CD4-positive, alpha-beta T cell treated with Interleukin-6 at 100 ng/mL for 8 hours (primary cell): ENCODE data around the gene STK17A.

ENCODE experiments used
- DNase-seq: peaks from one replicate; pipeline ENCODE4 v3.0.0-alpha.2; 2020; ENCODE audit warnings: mixed read lengths, low spot score

Gene STK17A

DNA sequence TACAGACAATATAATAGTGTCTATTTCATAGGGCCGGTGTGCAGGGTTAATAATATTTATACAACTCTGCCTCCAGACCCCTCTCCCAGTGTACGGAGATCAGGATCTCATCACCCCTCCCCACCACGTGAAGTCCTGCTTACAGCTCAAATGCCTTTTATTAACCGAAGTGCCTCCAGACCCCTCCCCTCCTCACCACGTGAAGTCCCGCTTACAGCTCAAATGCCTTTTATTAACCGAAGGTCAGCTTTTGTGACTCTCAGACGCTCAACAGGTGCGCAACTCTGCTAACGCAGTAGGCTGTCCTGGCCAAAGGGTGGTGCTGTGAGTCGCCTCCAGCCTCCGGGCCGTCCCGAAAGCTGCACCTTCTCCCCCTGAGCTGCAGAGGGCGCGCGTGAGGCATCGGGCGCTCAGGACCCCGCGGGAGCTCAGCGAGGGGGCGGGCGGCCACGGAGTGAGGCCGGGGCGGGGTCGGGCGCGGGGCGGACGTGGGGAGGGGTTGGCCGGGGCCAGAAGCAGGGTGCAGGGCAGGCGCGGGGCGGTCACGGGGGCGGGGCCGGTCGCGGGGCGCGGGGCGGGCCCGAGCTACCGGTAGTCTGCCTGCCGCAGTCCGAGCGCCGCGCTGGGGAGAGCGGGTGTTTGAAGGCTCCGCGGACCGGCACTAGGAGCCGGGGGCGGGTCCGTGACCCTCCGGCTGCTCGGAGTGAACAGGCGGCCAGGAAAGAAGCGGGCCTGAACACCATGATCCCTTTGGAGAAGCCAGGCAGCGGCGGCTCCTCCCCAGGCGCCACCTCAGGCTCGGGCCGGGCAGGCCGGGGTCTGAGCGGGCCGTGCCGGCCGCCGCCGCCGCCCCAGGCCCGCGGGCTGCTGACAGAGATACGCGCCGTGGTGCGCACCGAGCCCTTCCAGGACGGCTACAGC, at the start of gene STK17A:
TSS of gene STK17A (plus strand) at position 606 of the 921 bp plus-strand sequence. CDS start at position 742, 136 bp downstream.
- peak; percentile 95 for DNase-seq

DNA sequence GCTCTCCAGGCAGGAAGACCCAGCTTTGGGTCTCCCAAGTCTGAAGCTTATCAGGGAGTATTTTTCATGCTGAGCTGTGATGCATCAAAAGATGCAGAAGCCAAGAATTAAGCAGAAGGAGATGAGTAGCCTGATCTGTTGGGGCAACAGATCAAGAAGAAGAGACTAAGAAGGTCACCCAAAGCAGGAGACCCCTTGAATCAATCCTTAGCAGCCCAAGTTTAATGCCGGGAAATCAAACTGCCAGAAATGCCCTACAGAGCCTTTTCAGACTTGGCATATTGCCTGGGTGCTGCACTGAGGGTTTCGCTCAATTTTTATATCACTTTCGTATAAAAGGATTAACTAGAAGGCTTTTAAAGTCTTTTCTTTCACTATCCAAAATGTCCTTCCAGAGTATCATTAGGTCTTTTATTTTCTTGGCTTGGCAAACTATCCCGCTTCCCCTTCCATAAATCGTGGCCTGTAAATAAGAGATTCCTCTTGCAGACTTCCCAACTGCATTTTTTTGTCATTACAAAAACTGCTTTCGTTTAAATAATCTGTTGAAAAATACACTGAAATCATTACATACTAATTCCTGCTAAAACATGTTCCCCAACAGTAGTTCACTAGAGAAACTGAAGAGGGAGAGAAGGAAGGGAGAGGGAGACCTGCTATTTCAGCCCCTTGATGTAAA, 49.0 kb upstream of the STK17A start:
- DNase-seq: no peak

DNA sequence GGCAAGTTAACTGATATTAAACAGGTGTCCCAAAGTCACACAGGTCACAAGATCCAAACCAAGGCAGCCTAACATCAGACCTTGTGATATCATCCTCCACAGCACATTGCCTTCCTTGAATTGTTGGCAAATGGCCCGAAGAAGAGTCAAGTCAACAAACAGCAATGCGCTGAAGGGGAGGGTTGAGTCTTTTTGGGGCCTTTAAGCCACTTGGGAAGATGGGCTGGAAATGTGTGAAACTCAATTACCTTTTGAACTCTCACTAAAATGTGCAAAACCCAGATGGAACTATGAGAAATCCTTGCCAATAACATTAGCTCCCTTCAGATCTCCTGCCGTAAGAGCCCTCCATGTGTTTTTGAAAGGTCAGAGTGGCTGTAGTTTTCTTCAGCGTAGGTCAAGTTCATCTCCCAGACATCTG, 47.9 kb upstream of the STK17A start:
- DNase-seq: no peak

DNA sequence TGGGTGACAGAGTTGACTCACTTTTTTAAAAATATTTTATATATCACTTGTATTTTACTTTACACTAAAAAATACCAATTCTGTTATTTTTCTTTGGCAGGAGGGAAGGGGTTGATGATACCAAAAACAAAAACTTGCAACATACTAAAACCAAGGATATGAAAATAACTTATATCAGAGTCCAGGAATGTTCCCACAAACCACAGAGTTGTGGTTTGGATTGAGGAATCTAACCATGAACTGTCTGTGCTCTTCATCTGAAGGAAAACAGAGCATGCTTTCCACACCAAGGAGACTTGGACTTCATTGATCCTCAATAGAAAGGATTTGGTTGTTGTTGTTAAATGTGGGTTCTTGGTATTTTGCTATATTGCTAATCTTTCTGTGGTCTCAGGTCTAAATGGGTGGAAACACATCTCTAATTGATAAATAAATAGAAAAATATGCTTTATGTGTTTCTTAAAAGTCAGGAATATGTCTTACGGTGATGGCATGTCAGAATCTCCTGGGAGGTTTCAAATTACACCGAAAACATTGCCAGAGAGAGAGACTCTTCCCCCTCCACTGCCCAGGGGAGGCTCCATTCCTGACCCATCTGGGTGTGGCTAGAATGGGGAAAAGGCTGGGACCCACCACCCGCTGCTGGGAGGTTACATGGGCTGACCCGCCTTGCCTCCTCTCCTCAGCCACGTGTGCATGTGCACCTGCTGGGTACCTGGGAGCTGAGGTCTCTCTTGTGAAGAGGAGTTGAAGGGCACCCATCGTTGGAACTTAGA, 46.9 kb upstream of the STK17A start:
- no peak for DNase-seq

DNA sequence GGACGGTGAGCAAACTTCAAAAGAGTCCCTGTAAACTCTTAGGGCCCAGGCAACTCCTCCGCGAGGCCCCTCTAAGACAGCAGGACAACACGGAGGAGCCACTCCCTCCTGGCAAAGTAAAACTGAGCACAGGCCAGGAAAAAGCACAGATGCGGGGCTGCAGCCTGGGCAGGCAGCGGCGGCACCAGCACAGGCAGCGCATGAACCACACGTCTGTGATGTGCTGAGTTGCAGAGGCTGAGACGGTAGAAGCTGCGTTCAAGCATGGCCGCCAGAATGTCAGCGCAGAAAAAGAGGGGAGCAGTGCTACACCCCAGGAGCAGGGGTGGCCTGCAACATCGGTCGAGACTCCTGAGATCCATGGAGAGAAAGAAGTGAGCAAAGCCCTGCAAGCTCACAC, 46.1 kb upstream of the STK17A start:
- DNase-seq: no peak

DNA sequence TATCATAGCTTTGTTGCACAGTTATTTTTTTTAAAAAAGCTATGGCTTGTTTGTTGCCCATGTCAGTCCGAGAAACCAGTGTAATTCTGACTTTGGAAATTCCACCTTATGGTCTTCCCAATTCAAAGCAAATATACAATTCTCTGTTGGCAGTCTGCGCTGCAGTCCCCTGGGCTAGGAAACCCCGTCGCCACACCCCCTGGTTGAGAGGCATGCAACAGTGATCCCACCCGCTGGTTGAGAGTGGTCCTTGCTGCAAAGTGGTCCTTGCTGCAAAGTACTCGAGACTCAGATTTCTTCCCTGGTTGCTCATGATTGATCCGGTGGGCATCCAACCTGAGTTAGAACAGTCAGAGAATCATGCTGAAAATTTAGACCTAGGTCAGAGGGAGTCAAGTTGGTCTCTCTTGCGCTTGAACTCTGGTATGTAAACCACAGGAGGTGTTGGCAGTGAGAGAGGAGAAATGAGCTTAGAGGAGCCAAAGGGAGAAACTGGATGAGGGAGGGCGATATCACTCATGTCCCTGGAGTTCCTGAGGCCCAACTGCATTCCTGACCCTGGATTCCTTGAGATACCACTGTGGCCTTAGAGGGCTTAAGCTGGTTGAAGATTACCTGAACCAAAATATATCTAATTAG, 45.0 kb upstream of the STK17A start:
- DNase-seq: no peak

DNA sequence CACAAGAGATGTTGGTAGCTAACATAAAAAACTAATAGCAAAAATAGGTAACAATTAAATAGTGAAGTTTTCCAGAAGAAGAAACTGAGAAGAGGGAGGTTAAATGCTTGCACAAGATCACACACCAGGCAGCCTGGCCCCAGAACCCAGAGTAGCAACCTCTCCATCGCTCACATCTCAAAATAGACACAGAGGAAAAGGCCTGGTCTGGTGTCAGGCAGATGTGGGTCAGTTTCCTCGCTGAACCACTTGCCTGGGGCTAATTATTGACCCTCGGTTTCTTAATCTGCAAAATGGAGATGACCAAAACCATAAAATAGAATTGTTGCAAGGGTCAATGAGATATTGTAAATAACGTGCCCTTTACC, 44.5 kb upstream of the STK17A start:
- DNase-seq: no peak

DNA sequence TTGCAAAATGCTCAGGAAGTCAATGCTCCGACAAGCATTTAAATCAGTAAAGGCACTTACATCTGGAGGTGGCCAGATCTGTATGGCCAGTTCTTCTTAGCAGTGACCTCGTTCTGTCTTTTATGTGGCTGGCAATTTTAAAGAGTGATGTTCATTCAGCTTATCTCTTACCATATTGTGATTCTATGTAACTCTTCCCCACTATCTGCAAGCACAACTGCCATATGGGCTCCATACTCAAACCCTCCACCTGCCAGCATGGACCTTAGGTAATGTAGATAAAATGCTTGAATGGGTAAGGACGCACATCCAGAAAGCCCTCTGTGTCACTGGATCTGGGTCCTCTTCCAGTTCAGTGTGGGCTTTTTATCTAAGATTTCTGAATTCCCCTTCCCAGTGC, 42.4 kb upstream of the STK17A start:
- no peak for DNase-seq

DNA sequence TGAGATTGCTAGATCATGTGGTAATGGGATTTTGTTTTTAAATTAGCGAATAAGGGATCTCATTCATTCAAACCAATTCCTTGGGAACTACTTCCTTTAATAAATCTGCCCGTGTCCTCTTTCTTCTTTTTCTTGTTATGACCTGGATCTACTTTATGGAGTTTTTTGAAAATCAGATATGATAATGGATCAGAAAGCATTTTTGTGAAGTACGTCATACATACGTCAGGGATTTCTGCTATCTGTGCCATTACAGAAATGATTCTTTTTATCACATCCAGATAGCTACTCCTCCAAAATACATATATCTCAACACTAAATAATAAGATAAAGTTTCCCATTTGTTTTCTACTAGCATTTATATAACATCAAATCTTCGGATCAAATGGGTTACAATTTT, 40.2 kb upstream of the STK17A start:
- no peak for DNase-seq

DNA sequence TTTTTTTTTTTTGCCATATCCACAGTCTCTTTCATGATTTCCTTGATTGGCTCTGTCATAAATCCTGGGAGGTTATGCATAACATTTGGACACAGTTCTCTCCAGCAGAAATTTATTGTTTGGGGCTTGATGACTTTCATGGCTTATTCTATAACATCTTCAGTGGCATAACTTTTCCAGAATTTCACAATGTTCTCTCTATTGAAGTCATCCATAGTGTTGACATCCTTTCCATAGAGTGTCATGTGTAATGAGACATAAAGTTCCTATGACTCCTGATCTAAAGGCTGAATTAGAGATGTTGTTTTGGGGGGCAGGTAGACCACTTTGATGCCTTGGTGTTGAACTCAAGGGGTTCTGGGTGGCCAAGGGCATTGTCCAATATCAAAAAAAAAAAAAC, 36.7 kb upstream of the STK17A start:
- DNase-seq: no peak

DNA sequence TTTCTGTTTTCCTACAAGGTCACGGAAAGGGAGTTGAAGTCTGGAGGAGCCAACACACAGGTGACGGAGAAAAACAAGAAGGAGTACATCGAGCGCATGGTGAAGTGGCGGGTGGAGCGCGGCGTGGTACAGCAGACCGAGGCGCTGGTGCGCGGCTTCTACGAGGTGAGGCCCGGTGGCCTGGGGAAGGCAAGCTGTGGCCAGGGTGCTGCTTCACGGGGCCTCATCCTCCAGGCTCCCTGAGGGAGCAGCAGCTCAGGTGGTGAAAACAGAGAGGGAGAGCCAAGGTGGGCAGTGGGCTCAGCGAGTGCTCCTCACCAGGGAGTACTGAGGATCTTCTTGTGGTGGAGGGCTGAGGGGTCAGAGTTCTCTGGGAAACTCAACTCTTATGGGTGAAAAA, 32.5 kb upstream of the STK17A start:
- no peak for DNase-seq

DNA sequence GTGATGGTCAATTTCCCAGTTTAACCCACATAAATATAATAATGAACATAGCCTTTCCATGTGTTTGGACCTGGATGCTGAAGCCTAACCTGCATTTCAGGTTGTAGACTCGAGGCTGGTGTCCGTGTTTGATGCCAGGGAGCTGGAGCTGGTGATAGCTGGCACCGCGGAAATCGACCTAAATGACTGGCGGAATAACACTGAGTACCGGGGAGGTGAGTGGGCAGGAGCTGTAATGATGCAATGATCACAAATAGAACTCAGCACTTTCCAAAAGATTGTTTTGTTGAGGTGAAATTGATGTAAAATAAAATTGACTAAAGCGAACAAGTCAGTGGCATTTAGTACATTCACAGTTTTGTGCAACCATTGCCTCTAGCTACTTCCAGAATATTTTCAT, 30.8 kb upstream of the STK17A start:
- DNase-seq: no peak

DNA sequence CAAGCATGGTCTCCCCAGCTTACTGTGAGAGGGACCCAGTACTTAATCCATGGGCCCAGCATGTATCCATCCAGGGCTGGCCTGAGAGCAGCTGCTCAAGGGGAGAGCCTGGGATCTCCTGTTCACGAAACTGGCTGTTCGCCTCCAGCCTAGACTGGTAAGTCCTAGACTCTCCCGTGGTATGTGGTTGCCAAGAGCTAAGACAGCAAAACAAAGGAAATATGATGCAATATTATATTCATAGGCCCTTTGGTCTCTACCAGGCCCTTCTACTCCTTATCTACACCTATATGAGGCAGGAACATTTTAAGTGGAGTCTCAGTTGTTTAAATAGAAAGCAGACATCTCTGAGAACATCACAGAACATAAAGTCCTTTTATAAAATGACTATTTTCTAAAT, 28.9 kb upstream of the STK17A start:
- no peak for DNase-seq

DNA sequence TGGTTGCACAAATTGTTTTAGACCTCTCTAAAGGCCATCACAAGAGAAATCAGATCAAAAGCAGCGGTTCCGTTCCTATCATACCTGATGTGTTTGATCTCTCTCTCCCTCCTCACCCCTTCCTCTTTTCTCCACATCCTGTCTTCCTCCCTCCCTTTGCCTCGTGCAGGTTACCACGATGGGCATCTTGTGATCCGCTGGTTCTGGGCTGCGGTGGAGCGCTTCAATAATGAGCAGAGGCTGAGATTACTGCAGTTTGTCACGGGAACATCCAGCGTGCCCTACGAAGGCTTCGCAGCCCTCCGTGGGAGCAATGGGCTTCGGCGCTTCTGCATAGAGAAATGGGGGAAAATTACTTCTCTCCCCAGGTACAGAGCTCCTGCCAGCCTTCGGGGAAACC, 28.5 kb upstream of the STK17A start:
- peak; percentile 26 for DNase-seq

DNA sequence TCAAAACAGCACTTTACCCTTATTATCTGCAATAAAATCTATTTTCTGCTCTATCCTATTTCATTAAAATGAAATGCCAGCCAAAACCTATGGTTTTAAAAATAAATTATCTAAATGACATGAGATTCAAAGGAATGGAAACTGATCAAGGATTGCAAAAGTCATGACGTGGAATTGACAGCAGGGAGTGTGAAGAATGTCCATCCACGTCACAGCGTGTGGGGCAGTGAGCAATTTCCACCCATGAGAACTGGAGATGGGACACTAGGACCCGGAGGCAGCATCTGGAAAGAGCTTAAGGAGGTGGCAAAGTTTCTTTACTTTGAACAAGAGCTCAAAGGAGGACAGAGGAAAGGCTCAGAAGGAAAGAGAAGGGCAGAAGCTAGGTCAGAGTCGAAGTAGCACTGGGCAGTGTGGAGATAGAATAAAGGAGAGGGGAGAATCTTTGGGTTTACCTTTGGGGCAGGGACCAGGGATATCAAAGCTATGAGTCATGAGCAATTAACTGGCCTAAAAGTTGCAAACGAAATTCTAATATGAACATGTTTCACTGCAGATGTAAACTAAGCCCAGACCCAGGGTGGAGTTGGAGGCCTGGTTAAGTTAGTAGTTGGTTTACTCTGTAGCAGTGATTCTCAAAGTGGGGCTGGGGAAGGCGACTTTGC, 24.9 kb upstream of the STK17A start:
- no peak for DNase-seq

DNA sequence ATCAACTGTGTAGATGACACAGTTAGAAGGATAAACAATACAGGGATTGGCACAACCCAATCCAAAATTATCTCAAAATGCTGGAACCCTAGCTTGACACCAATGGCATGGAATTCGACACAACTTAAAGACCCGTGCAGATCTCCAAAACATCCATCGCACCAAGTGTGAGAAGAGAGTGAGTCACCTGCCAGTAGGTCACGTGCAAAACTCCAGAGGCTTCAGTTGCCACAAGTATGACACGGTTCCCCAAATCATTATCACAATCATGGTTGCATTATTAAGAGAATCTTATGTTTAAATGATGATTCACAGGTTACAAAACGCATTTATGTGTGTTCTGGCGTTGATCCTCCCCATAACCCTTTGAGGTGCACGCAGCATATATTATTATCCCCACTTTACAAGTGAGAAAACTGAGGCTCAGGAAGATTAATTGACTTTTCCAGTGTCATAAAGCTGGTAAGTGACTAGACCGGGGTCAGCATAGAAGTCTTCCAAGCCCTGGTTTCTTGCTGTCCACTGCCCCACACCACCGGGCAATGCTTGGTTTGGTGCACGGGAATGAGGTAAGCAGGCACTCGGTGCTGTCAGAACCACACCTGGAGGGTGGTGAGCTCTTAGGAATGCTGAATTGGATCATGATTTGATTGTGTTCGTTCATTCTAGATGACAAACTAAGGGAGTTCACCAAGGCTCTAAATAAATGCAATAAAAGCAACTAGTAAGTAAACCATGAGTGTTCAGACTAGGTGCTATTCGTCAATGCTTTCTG, 23.6 kb upstream of the STK17A start:
- DNase-seq: no peak

DNA sequence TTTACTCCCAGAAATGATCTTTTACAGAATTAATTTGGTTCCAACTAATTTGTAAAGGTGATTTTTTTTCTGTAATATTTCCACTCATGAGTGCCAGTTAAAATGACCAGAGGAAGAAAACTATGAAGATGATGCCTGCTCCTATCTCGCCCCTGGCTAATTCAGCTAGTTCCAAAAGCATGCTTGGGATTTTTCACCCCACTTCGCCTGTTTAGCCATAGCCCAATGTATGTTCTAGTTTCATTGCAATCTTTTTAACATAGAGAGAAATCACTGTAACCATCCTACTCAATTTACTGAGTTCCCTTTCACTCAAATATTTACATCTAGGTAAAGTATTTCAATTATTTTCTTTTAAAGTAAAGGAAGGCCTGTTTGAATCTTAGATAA, 23.0 kb upstream of the STK17A start:
- DNase-seq: no peak

DNA sequence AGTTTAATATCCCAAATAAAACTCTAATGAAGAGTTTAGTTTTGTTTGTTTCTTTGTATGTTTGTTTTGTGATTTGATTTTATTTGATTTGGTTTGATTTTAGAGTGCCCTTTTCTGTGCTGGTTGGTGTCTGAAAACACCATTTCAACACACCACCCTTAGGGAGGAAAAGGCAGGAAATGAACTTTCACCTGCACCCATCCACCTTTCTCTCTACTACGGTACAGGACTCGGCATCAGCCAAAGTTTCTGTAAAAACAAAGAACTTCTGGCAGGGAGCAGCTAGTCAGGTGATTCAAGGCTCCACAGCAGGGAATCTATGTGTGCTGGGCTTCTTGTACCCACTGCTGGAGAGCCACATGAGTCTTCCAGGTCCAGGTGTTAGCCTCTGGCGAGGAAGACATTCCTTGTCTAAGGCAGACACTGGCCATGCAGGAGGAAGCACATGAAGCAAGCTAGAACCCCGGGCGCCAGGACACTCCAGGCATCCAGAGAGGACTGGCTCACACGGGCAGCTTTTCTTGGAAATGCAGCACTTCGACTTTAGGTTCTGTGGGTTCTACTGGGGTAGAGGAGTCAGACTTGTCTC, 22.1 kb upstream of the STK17A start:
- DNase-seq: no peak

DNA sequence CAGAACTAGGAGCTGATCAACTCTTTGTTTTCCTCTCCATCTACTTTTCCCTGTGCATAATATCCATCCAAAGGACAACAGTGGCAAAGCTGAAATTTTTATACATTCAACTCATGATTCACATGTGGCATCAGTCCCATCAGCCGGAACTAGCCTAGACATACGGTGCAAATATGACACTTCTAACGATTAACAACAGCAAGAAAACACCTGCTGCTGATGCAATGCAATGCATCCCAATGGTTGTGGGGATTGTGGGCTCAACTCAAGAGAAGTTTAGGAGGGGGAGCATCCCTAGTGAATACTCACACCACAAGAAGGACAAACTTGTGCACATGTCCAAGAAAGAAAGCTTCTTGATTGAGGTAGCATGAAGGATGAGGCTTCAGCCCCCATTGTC, 20.5 kb upstream of the STK17A start:
- no peak for DNase-seq

DNA sequence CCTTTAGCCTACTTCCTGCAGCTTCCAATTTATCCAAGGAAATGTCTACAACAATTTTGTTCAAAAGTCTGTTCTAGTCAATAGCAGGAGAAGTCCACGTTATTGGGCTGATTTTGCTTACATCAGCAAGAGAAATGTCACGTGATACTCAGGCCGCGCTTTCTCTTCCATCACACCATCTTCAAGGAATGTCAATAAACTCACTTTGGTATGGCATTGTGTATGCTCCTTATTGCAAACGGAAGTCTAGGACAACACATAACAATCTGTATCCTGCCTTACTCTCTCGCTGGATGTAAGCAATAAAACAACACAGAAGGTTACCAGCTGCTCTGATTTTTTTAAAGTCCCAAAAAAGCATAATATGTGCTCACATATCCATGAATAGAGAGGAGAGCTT, 17.1 kb upstream of the STK17A start:
- DNase-seq: no peak

DNA sequence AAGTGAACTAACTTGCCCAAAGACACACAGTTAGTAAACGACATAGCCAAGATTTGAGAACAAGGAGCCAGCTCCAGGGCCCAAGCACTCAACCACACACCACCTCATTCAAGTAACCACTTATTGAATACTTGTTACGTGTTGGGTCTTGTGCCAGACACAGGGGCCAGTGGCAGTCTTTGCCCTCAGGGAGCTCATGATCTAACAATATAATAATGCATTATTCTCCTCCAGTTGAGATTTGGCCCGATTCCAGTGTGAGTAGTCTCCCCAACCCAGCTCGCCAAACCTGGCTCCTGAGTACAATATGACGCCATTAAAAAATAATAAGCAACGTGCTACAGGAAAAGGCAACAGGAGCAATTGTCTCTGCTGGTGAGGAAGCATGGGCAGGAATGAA, 14.4 kb upstream of the STK17A start:
- no peak for DNase-seq
